Left ventricle myocardium inferior (tissue), 1 donor: ENCODE results near the gene CHD9. TPM values are rescaled to one million over a fixed set of nuclear protein-coding genes. Genes with fewer than 3 reads are reported as not detected.

ENCODE experiments used
- DNase-seq: peaks from one replicate; pipeline ENCODE4 v3.0.0-alpha.2; 2020
- H3K27ac ChIP-seq: fragments of 200-600 bp; replicated peaks from 2 replicates; pipeline ENCODE4 v1.8.0; 2021
- H3K27me3 ChIP-seq: fragments of 200-600 bp; 2 replicates; pipeline ENCODE4 v1.8.0; 2021; ENCODE audit warnings: low read depth
- H3K36me3 ChIP-seq: fragments of 200-600 bp; 2 replicates; pipeline ENCODE4 v1.8.0; 2021
- H3K4me1 ChIP-seq: fragments of 200-600 bp; 2 replicates; pipeline ENCODE4 v1.8.0; 2021
- H3K4me3 ChIP-seq: fragments of 200-600 bp; 2 replicates; pipeline ENCODE4 v1.8.0; 2021; ENCODE audit warnings: mild to moderate bottlenecking, moderate library complexity
- H3K9me3 ChIP-seq: fragments of 200-600 bp; replicated peaks from 2 replicates; pipeline ENCODE4 v1.8.0; 2021
- CTCF ChIP-seq: fragments of 200-600 bp; IDR thresholded peaks from 2 replicates; pipeline ENCODE4 v1.8.0; 2021; ENCODE audit warnings: antibody characterized with exemption, mild to moderate bottlenecking, borderline replicate concordance
- intact Hi-C: fragments of 100-400 bp; cut with micrococcal nuclease; formaldehyde crosslinking; loops from one replicate; pipeline ENCODE4 v1.11.0; 2022
- total RNA-seq: library from RNA; stranded (reverse); fragmentation: NEBNext Ultra II Directional; extraction: Animal tissue kit (Norgen Biotek cat#: 25700); gene quantifications from one replicate; pipeline ENCODE4 v1.2.1, GENCODE V29; 2021
- donor health status: DM: no; HTN: yes; CAD: no; lungs with severe emphysema.

Gene CHD9
- total RNA-seq, 1 donor from 2014 or later = 38.9 TPM

GRCh38 chr16:53285236-53285635 lies 230.4 kb downstream of the CHD9 start:
- TF ChIP-seq CTCF = no peak
- DNase-seq = no peak
- H3K9me3 ChIP-seq = no peaks in the 10 kb centered on the region
- H3K4me3 ChIP-seq = no peak overlapping the region
- no peak overlapping the region for H3K27ac ChIP-seq
- H3K4me1 ChIP-seq = peaks cover 12% of the 10 kb centered on the region
- H3K36me3 ChIP-seq = peaks cover 81% of the 10 kb centered on the region
- no peaks in the 10 kb centered on the region for H3K27me3 ChIP-seq
- intact Hi-C loops = loop anchor here (10.0 kb wide), 1 partner anchor 50 kb away; no protein-coding TSS in a partner anchor

- no peak for DNase-seq
- Histone ChIP-seq H3K4me1 (no peaks in the 10 kb centered on the region), H3K36me3 (peaks cover 100% of the 10 kb centered on the region), H3K27ac (no peak overlapping the region), H3K9me3 (no peaks in the 10 kb centered on the region), H3K4me3 (no peak overlapping the region), H3K27me3 (no peaks in the 10 kb centered on the region)
- no peak for TF ChIP-seq CTCF
- intact Hi-C loops = no loop called here
Measured at GRCh38 chr16:53290520-53290919, 235.7 kb downstream of the CHD9 start.

- Histone ChIP-seq H3K4me1 (no peaks in the 10 kb centered on the region), H3K4me3 (no peak overlapping the region), H3K9me3 (no peaks in the 10 kb centered on the region), H3K36me3 (peaks cover 100% of the 10 kb centered on the region), H3K27me3 (no peaks in the 10 kb centered on the region), H3K27ac (no peak overlapping the region)
- TF ChIP-seq CTCF = no peak
- intact Hi-C loops = no loop called here
- no peak for DNase-seq
Measured at GRCh38 chr16:53291757-53292392, 237.1 kb downstream of the CHD9 start.

GRCh38 chr16:53297477-53297876 lies 242.7 kb downstream of the CHD9 start:
- DNase-seq = no peak
- H3K36me3 ChIP-seq = peaks cover 95% of the 10 kb centered on the region
- H3K4me3 ChIP-seq = no peak overlapping the region
- H3K9me3 ChIP-seq = no peaks in the 10 kb centered on the region
- intact Hi-C loops = no loop called here
- H3K27ac ChIP-seq = no peak overlapping the region
- no peak for TF ChIP-seq CTCF
- H3K4me1 ChIP-seq = peaks cover 2% of the 10 kb centered on the region
- no peaks in the 10 kb centered on the region for H3K27me3 ChIP-seq

GRCh38 chr16:53304334-53304733 lies 249.5 kb downstream of the CHD9 start:
- Histone ChIP-seq H3K4me3 (no peak overlapping the region), H3K9me3 (no peaks in the 10 kb centered on the region), H3K27ac (no peak overlapping the region), H3K36me3 (peaks cover 88% of the 10 kb centered on the region), H3K27me3 (no peaks in the 10 kb centered on the region), H3K4me1 (peaks cover 6% of the 10 kb centered on the region)
- intact Hi-C loops = no loop called here
- DNase-seq = no peak
- TF ChIP-seq CTCF = no peak
